Upper lobe of right lung (tissue), 1 donor: Measurements from ENCODE around the gene COG7. TPM values are rescaled to one million over a fixed set of nuclear protein-coding genes. Genes with fewer than 3 reads are reported as not detected.

Experiments
- ATAC-seq: fragments of 200-7000 bp; cut with Tn5 transposase; one replicate; pipeline ENCODE4 v1.9.1; 2020; ENCODE audit warnings: mild to moderate bottlenecking, moderate library complexity
- DNase-seq: peaks from one replicate; pipeline ENCODE4 v3.0.0-alpha.2; 2020
- H3K27ac ChIP-seq: fragments of 200-600 bp; one replicate; pipeline ENCODE4 v1.8.0; 2022
- H3K27me3 ChIP-seq: fragments of 200-600 bp; one replicate; pipeline ENCODE4 v1.8.0; 2022; ENCODE audit warnings: mild to moderate bottlenecking
- H3K36me3 ChIP-seq: fragments of 200-600 bp; one replicate; pipeline ENCODE4 v1.8.0; 2022
- H3K4me1 ChIP-seq: fragments of 200-600 bp; one replicate; pipeline ENCODE4 v1.8.0; 2022
- H3K4me3 ChIP-seq: fragments of 200-600 bp; one replicate; pipeline ENCODE4 v1.8.0; 2022; ENCODE audit warnings: mild to moderate bottlenecking
- H3K9me3 ChIP-seq: fragments of 200-600 bp; one replicate; pipeline ENCODE4 v1.8.0; 2022
- CTCF ChIP-seq: fragments of 200-600 bp; IDR thresholded peaks from one replicate; pipeline ENCODE4 v1.8.0; 2022; ENCODE audit warnings: antibody characterized with exemption
- intact Hi-C: fragments of 100-400 bp; cut with DNase I; formaldehyde crosslinking; loops from one replicate; pipeline ENCODE4 v1.11.0; 2022
- total RNA-seq: library from RNA; stranded (reverse); fragmentation: NEBNext Ultra II Directional; extraction: Animal tissue kit (Norgen Biotek cat#: 25700); gene quantifications from one replicate; pipeline ENCODE4 v1.2.1, GENCODE V29; 2021
- donor health status: DM: no; HTN: yes; CAD: no; lungs with severe emphysema.

COG7 gene
- total RNA-seq, 1 donor from 2014 or later = 21.2 TPM

- peaks cover 97% of the 10 kb centered on the region for H3K36me3 ChIP-seq
Observed at GRCh38 chr16:23482778-23483177, 29.8 kb upstream of the COG7 start.

GRCh38 chr16:23480257-23480656 lies 27.3 kb upstream of the COG7 start:
- ATAC-seq = no peak

More at GRCh38 chr16:23482778-23483177, 29.8 kb upstream of the COG7 start:
- TF ChIP-seq CTCF = no peak
- no peaks in the 10 kb centered on the region for H3K9me3 ChIP-seq
- no peaks in the 10 kb centered on the region for H3K27me3 ChIP-seq
- ATAC-seq = no peak
- no peak overlapping the region for H3K27ac ChIP-seq
- no peak for DNase-seq
- no peak overlapping the region for H3K4me3 ChIP-seq
- intact Hi-C loops = no loop called here
- no peaks in the 10 kb centered on the region for H3K4me1 ChIP-seq

GRCh38 chr16:23479138-23479537 lies 26.1 kb upstream of the COG7 start:
- no peak overlapping the region for H3K27ac ChIP-seq
- H3K4me3 ChIP-seq = no peak overlapping the region
- no peak for TF ChIP-seq CTCF
- ATAC-seq (peak; percentile 28), DNase-seq (no peak)
- H3K4me1 ChIP-seq = no peaks in the 10 kb centered on the region
- intact Hi-C loops = no loop called here
- H3K9me3 ChIP-seq = no peaks in the 10 kb centered on the region
- H3K27me3 ChIP-seq = no peaks in the 10 kb centered on the region
- H3K36me3 ChIP-seq = peaks cover 97% of the 10 kb centered on the region

More at GRCh38 chr16:23480257-23480656, 27.3 kb upstream of the COG7 start:
- peaks cover 97% of the 10 kb centered on the region for H3K36me3 ChIP-seq
- H3K4me3 ChIP-seq = no peak overlapping the region
- H3K4me1 ChIP-seq = no peaks in the 10 kb centered on the region
- H3K27ac ChIP-seq = no peak overlapping the region
- TF ChIP-seq CTCF = no peak
- DNase-seq = no peak
- H3K9me3 ChIP-seq = no peaks in the 10 kb centered on the region
- intact Hi-C loops = no loop called here
- H3K27me3 ChIP-seq = no peaks in the 10 kb centered on the region

- intact Hi-C loops = no loop called here
- no peak for TF ChIP-seq CTCF
- peaks cover 100% of the 10 kb centered on the region for H3K36me3 ChIP-seq
- H3K4me1 ChIP-seq = no peaks in the 10 kb centered on the region
- no peak overlapping the region for H3K4me3 ChIP-seq
- no peaks in the 10 kb centered on the region for H3K9me3 ChIP-seq
- DNase-seq (no peak), ATAC-seq (peak; percentile 26)
- H3K27me3 ChIP-seq = no peaks in the 10 kb centered on the region
- no peak overlapping the region for H3K27ac ChIP-seq
Observed at GRCh38 chr16:23478566-23478965, 25.6 kb upstream of the COG7 start.

GRCh38 chr16:23476289-23476688 lies 23.3 kb upstream of the COG7 start:
- H3K27me3 ChIP-seq = no peaks in the 10 kb centered on the region
- DNase-seq = no peak
- H3K9me3 ChIP-seq = no peaks in the 10 kb centered on the region
- H3K36me3 ChIP-seq = peaks cover 100% of the 10 kb centered on the region
- TF ChIP-seq CTCF = no peak
- H3K27ac ChIP-seq = no peak overlapping the region
- H3K4me3 ChIP-seq = no peak overlapping the region
- no peaks in the 10 kb centered on the region for H3K4me1 ChIP-seq
- no peak for ATAC-seq
- intact Hi-C loops = no loop called here

- no peaks in the 10 kb centered on the region for H3K4me1 ChIP-seq
- no peak overlapping the region for H3K27ac ChIP-seq
- no peak for TF ChIP-seq CTCF
- H3K9me3 ChIP-seq = no peaks in the 10 kb centered on the region
- peak; percentile 74 for ATAC-seq
- no peak for DNase-seq
- intact Hi-C loops = no loop called here
- no peak overlapping the region for H3K4me3 ChIP-seq
- H3K36me3 ChIP-seq = peaks cover 99% of the 10 kb centered on the region
- H3K27me3 ChIP-seq = no peaks in the 10 kb centered on the region
Observed at GRCh38 chr16:23469814-23470213, 16.8 kb upstream of the COG7 start.
